HCT116 (cell line): ENCODE results near the gene AXIN1. TPM values are rescaled to one million over a fixed set of nuclear protein-coding genes. Genes with fewer than 3 reads are reported as not detected.

Experiments
- ATAC-seq: fragments of 200-7000 bp; cut with Tn5 transposase; 2 replicates; pipeline ENCODE4 v1.9.1; 2020; ENCODE audit warnings: mild to moderate bottlenecking, moderate library complexity
- BruUV-seq: library from RNA; stranded (reverse); fragments of 400-500 nt; replicated peaks from 2 replicates; lab custom pipeline; 2021; lab: Mats Ljungman, UMichigan
- CTCF ChIA-PET: fragments of 300-600 bp; sonication (Branson Sonifier 250); formaldehyde crosslinking; loops from one replicate; lab custom pipeline; 2021; ENCODE audit warnings: antibody characterized with exemption; lab: Charles Lee
- POLR2A ChIA-PET: fragments of 300-600, 350-600 bp; sonication (Branson Sonifier 250); formaldehyde crosslinking; loops from one replicate; lab custom pipeline; 2021; ENCODE audit warnings: antibody characterized with exemption; lab: Charles Lee
- RAD21 ChIA-PET, 2 experiments: fragments of 300-600 bp; sonication (Branson Sonifier 250); formaldehyde crosslinking; loops; one replicate each; lab custom pipeline; 2023; ENCODE audit warnings: low total read pairs in 2 of 2; ENCODE audit not compliant: uncharacterized antibody in 2 of 2, unreplicated experiment in 2 of 2, low non-redundant PET in 1 of 2; lab: Charles Lee
- DNase-seq: peaks from one replicate; pipeline ENCODE4 v3.0.0-alpha.2; 2010; ENCODE audit warnings: low read depth, low spot score
- H2AFZ ChIP-seq: fragments of 200-600 bp; shearing (Covaris generic), sonication (generic); 2 replicates; pipeline ENCODE4 v1.6.1; 2017; ENCODE audit warnings: low read depth, mixed run types, mixed read lengths, antibody characterized with exemption, low read length; ENCODE audit not compliant: poor library complexity, severe bottlenecking
- H3K27ac ChIP-seq: 2 replicates; pipeline ENCODE4 v1.5.1; 2012; ENCODE audit warnings: low read depth, low read length
- H3K27me3 ChIP-seq: fragments of 200-600 bp; sonication (generic); 2 replicates; pipeline ENCODE4 v1.6.1; 2016; ENCODE audit warnings: mixed run types, low read length, mixed read lengths; ENCODE audit not compliant: insufficient read depth
- H3K36me3 ChIP-seq, 2 experiments: fragments of 200-500 bp in 1 of 2; fragments of 200-600 bp in 1 of 2; sonication (Bioruptor generic) in 1 of 2; sonication (generic) in 1 of 2; 2 replicates each; pipeline versions ENCODE4 v1.5.1 to v1.6.1; 2014 to 2016; ENCODE audit warnings: low read length in 2 of 2, inconsistent platforms in 1 of 2, mixed read lengths in 1 of 2, mixed run types in 1 of 2; ENCODE audit not compliant: insufficient read depth in 2 of 2, control insufficient read depth in 1 of 2
- H3K4me1 ChIP-seq, 2 experiments: fragments of 200-600 bp in 1 of 2; sonication (generic) in 1 of 2; 2 replicates each; pipeline versions ENCODE4 v1.5.1 to v1.6.1; 2012 to 2017; ENCODE audit warnings: low read length in 2 of 2, inconsistent platforms in 1 of 2, mild to moderate bottlenecking in 1 of 2, mixed read lengths in 1 of 2, mixed run types in 1 of 2, moderate library complexity in 1 of 2; ENCODE audit not compliant: insufficient read depth in 2 of 2, control insufficient read depth in 1 of 2
- H3K4me2 ChIP-seq: fragments of 200-600 bp; sonication (generic); 2 replicates; pipeline ENCODE4 v1.6.1; 2017; ENCODE audit warnings: mixed run types, low read length, mixed read lengths
- H3K4me3 ChIP-seq, 2 experiments: fragments of 200-600 bp in 1 of 2; sonication (generic) in 1 of 2; replicated peaks in 1 of 2; 2 replicates each; pipeline ENCODE4 v1.5.1; 2011 to 2016; ENCODE audit warnings: low read length in 2 of 2, control low read depth in 1 of 2, low read depth in 1 of 2, mild to moderate bottlenecking in 1 of 2, mixed read lengths in 1 of 2, mixed run types in 1 of 2
- H3K79me2 ChIP-seq: fragments of 200-600 bp; sonication (generic); 2 replicates; pipeline ENCODE4 v1.6.1; 2017; ENCODE audit warnings: mild to moderate bottlenecking, mixed run types, low read length, moderate library complexity, mixed read lengths; ENCODE audit not compliant: insufficient read depth
- H3K9ac ChIP-seq: fragments of 200-600 bp; sonication (generic); 2 replicates; pipeline ENCODE4 v1.6.1; 2016; ENCODE audit warnings: low read length, mixed read lengths
- H3K9me2 ChIP-seq: fragments of 200-600 bp; sonication (generic), shearing (Covaris generic); 2 replicates; pipeline ENCODE4 v1.6.1; 2017; ENCODE audit warnings: mixed run types, mild to moderate bottlenecking, moderate library complexity; ENCODE audit not compliant: insufficient read depth
- H3K9me3 ChIP-seq, 2 experiments: fragments of 200-500 bp in 1 of 2; fragments of 200-600 bp in 1 of 2; sonication (Bioruptor generic) in 1 of 2; sonication (generic) in 1 of 2; 2 replicates each; pipeline ENCODE4 v1.6.1; 2014 to 2017; ENCODE audit warnings: low read length in 2 of 2, mixed read lengths in 2 of 2, inconsistent platforms in 1 of 2, low read depth in 1 of 2, mild to moderate bottlenecking in 1 of 2, mixed run types in 1 of 2, moderate library complexity in 1 of 2; ENCODE audit not compliant: control insufficient read depth in 1 of 2, insufficient read depth in 1 of 2
- H4K20me1 ChIP-seq: fragments of 200-600 bp; sonication (generic), shearing (Covaris generic); 2 replicates; pipeline ENCODE4 v1.6.1; 2017; ENCODE audit warnings: mixed run types, mild to moderate bottlenecking, moderate library complexity; ENCODE audit not compliant: insufficient read depth
- ATF3 ChIP-seq: IDR thresholded peaks from 2 replicates; pipeline ENCODE4 v1.6.1; 2012
- CBX3 ChIP-seq: IDR thresholded peaks from 2 replicates; pipeline ENCODE4 v1.6.1; 2012; ENCODE audit warnings: low read depth
- CEBPB ChIP-seq: IDR thresholded peaks from 2 replicates; pipeline ENCODE4 v1.6.1; 2012; ENCODE audit warnings: low read depth
- EZH2 ChIP-seq: fragments of 200-600 bp; sonication (generic); IDR thresholded peaks from 2 replicates; pipeline ENCODE4 v1.6.1; 2017; ENCODE audit warnings: antibody characterized with exemption, mixed run types
- EZH2phosphoT487 ChIP-seq: fragments of 200-600 bp; IDR thresholded peaks from 2 replicates; pipeline ENCODE4 v1.6.1; 2018; ENCODE audit warnings: antibody characterized with exemption, borderline replicate concordance
- FOSL1 ChIP-seq: IDR thresholded peaks from 2 replicates; pipeline ENCODE4 v1.6.1; 2012; ENCODE audit warnings: low read depth
- JUND ChIP-seq: IDR thresholded peaks from 2 replicates; pipeline ENCODE4 v1.6.1; 2012
- MAX ChIP-seq: IDR thresholded peaks from 2 replicates; pipeline ENCODE4 v1.6.1; 2012
- RAD21 ChIP-seq: IDR thresholded peaks from 2 replicates; pipeline ENCODE4 v1.6.1; 2012; ENCODE audit warnings: low read depth, mild to moderate bottlenecking
- SIN3A ChIP-seq: IDR thresholded peaks from 2 replicates; pipeline ENCODE4 v1.6.1; 2012; ENCODE audit warnings: low read depth
- SP1 ChIP-seq: IDR thresholded peaks from 2 replicates; pipeline ENCODE4 v1.6.1; 2012; ENCODE audit warnings: low read depth
- TCF7L2 ChIP-seq: IDR thresholded peaks from 2 replicates; pipeline ENCODE4 v1.7.0; 2011; ENCODE audit warnings: borderline replicate concordance, inconsistent platforms; ENCODE audit not compliant: insufficient read depth, insufficient read length; ENCODE audit errors: extremely low read depth
- ZBTB33 ChIP-seq: IDR thresholded peaks from 2 replicates; pipeline ENCODE4 v1.6.1; 2011; ENCODE audit warnings: mild to moderate bottlenecking, low read length, moderate library complexity; ENCODE audit not compliant: insufficient replicate concordance; ENCODE audit errors: extremely low read depth
- ZNF274 ChIP-seq: fragments of 200-500 bp; sonication (Bioruptor generic); IDR thresholded peaks from 2 replicates; pipeline ENCODE4 v1.6.1; 2014; ENCODE audit warnings: mild to moderate bottlenecking, low read depth, low read length, inconsistent platforms
- intact Hi-C: fragments of 100-400 bp; cut with micrococcal nuclease; formaldehyde crosslinking; loops from 2 replicates; pipeline ENCODE4 v1.10.0; 2022
- total RNA-seq: library from RNA; stranded (reverse); gene quantifications from one replicate; pipeline ENCODE4 v1.2.1, GENCODE V29; 2021; ENCODE audit not compliant: unreplicated experiment

AXIN1 gene
- total RNA-seq, 1 experiment from 2014 or later, result 20.2 TPM

- Histone ChIP-seq H3K9me2 (no peaks in the 10 kb centered on the region), H3K9me3 (no peaks in the 10 kb centered on the region), H3K27ac (no peak overlapping the region), H2AFZ (no peak overlapping the region), H3K27me3 (no peaks in the 10 kb centered on the region), H3K4me2 (no peak overlapping the region), H3K79me2 (no peaks in the 10 kb centered on the region), H4K20me1 (no peaks in the 10 kb centered on the region), H3K4me3 (no peak overlapping the region), H3K9ac (no peak overlapping the region), H3K4me1 (no peaks in the 10 kb centered on the region), H3K36me3 (no peaks in the 10 kb centered on the region)
- intact Hi-C loops, result no loop called here
- DNase-seq, result no peak
- no peak for TF ChIP-seq EZH2
- TF ChIP-seq EZH2phosphoT487, result no peak
- no peak for TF ChIP-seq SIN3A
- no peak for TF ChIP-seq RAD21
- TF ChIP-seq CBX3, result no peak
- TF ChIP-seq ZNF274, result no peak
- peak; percentile 90 for ATAC-seq
- ChIA-PET POLR2A (no interaction called here), CTCF (no interaction called here), RAD21 (no interaction called here)
- BruUV-seq, result no TSS peak
Observed at GRCh38 chr16:273547-274421, 78.7 kb downstream of the AXIN1 start.

GRCh38 chr16:272633-273546 lies 79.6 kb downstream of the AXIN1 start:
- RAD21 ChIA-PET, result no interaction called here
- POLR2A ChIA-PET, result no interaction called here
- no peak for DNase-seq

More at GRCh38 chr16:272633-273546, 79.6 kb downstream of the AXIN1 start:
- ATAC-seq, result peak; percentile 23; the same call in 1 of the 2 replicates
- Histone ChIP-seq H3K9me3 (no peaks in the 10 kb centered on the region), H3K27me3 (no peaks in the 10 kb centered on the region), H3K36me3 (no peaks in the 10 kb centered on the region), H3K4me2 (no peak overlapping the region), H3K4me1 (no peaks in the 10 kb centered on the region), H3K79me2 (no peaks in the 10 kb centered on the region), H2AFZ (no peak overlapping the region), H3K9ac (no peak overlapping the region), H3K27ac (no peak overlapping the region), H3K9me2 (no peaks in the 10 kb centered on the region), H4K20me1 (no peaks in the 10 kb centered on the region), H3K4me3 (no peak overlapping the region)
- intact Hi-C loops, result no loop called here
- CTCF ChIA-PET, result no interaction called here
- TF ChIP-seq ATF3, result no peak
- TF ChIP-seq EZH2, result no peak
- TF ChIP-seq JUND, result no peak
- no peak for TF ChIP-seq SP1
- no peak for TF ChIP-seq FOSL1
- TF ChIP-seq TCF7L2, result no peak
- no peak for TF ChIP-seq MAX
- TF ChIP-seq CEBPB, result no peak
- TF ChIP-seq ZBTB33, result no peak
- BruUV-seq, result no TSS peak
